Hematopoietic multipotent progenitor cell treated with erythropoietin and hydrocortisone succinate and interleukin-3 and kit ligand, for 15 days (in vitro differentiated cells): Measurements from ENCODE around the gene AHI1.
"Not testable (repeated sequence)": the region's sequence is repeated elsewhere in the genome, so short reads cannot be mapped to it uniquely, and the experiment has no call there.

Experiments
- DNase-seq: peaks from one replicate; pipeline ENCODE4 v3.0.0-alpha.2; 2015; ENCODE audit warnings: low spot score

The AHI1 gene

GRCh38 chr6:135261872-135262725, 235.4 kb downstream of the AHI1 start:
- no peak for DNase-seq

GRCh38 chr6:135260612-135261011, 236.9 kb downstream of the AHI1 start:
- no peak for DNase-seq

- no peak for DNase-seq
These were observed 238.6 kb downstream of the AHI1 start for GRCh38 chr6:135258970-135259369.

GRCh38 chr6:135257631-135258405, 239.7 kb downstream of the AHI1 start:
- DNase-seq = no peak

GRCh38 chr6:135256866-135257265, 240.7 kb downstream of the AHI1 start:
- DNase-seq = no peak

- no peak for DNase-seq
These were observed 243.1 kb downstream of the AHI1 start for GRCh38 chr6:135254471-135254870.

GRCh38 chr6:135251498-135252441, 245.8 kb downstream of the AHI1 start:
- no peak for DNase-seq

GRCh38 chr6:135250751-135251497, 246.6 kb downstream of the AHI1 start:
- no peak for DNase-seq

- DNase-seq = no peak
These were observed 247.3 kb downstream of the AHI1 start for GRCh38 chr6:135250234-135250633.

GRCh38 chr6:135246412-135247012, 251.0 kb downstream of the AHI1 start:
- DNase-seq = not testable (repeated sequence)

GRCh38 chr6:135244805-135245204, 252.7 kb downstream of the AHI1 start:
- no peak for DNase-seq

- no peak for DNase-seq
These were observed 253.4 kb downstream of the AHI1 start for GRCh38 chr6:135243871-135244796.

- DNase-seq = no peak
These were observed 256.8 kb downstream of the AHI1 start for GRCh38 chr6:135240711-135241110.

- DNase-seq = no peak
These were observed 260.8 kb downstream of the AHI1 start for GRCh38 chr6:135236732-135237131.

- no peak for DNase-seq
These were observed 261.2 kb downstream of the AHI1 start for GRCh38 chr6:135236319-135236718.

GRCh38 chr6:135235716-135236115, 261.8 kb downstream of the AHI1 start:
- no peak for DNase-seq

GRCh38 chr6:135234492-135234780, 263.1 kb downstream of the AHI1 start:
- DNase-seq = no peak

- no peak for DNase-seq
These were observed 263.7 kb downstream of the AHI1 start for GRCh38 chr6:135233686-135234491.
